Gastroesophageal sphincter (tissue), 4 donors: ENCODE results near the gene TNIP2. TPM values are rescaled to one million over a fixed set of nuclear protein-coding genes. Genes with fewer than 3 reads are reported as not detected.
"Not testable (repeated sequence)": the region's sequence is repeated elsewhere in the genome, so short reads cannot be mapped to it uniquely, and the experiment has no call there.

Experiments
- ATAC-seq: fragments of 150-250 bp; one replicate; pipeline ENCODE4 v1.9.1; 2016; ENCODE audit warnings: mild to moderate bottlenecking, moderate library complexity
- H3K27ac ChIP-seq, 4 donors: fragments of 200-600 bp; sonication (generic) in 3 of 4; 1 replicate in 3 of 4; 2 replicates in 1 of 4; pipeline ENCODE4 v1.5.1; 2016 to 2019
- H3K27me3 ChIP-seq: fragments of 200-600 bp; sonication (generic); one replicate; pipeline ENCODE4 v1.5.1; 2019
- H3K36me3 ChIP-seq, 2 donors: fragments of 200-600 bp; sonication (generic); one replicate each; pipeline ENCODE4 v1.5.1; 2019; ENCODE audit warnings: control low read depth in 1 of 2
- H3K4me1 ChIP-seq, 3 donors: fragments of 200-600 bp; sonication (generic); 1 replicate in 2 of 3; 2 replicates in 1 of 3; pipeline ENCODE4 v1.5.1; 2016 to 2019; ENCODE audit warnings: control low read depth in 2 of 3
- H3K4me3 ChIP-seq, 2 donors: fragments of 200-600 bp; sonication (generic); one replicate each; pipeline ENCODE4 v1.5.1; 2019; ENCODE audit warnings: mild to moderate bottlenecking in 1 of 2, moderate library complexity in 1 of 2
- H3K9me3 ChIP-seq, 3 donors: fragments of 200-600 bp; sonication (generic); one replicate each; pipeline ENCODE4 v1.5.1; 2017 to 2019; ENCODE audit warnings: control low read depth in 2 of 3
- CTCF ChIP-seq, 4 experiments: fragments of 200-600 bp in 2 of 4; fragments of 450-650 bp in 2 of 4; sonication (generic) in 1 of 4; IDR thresholded peaks; one replicate each; pipeline ENCODE4 v1.5.1; 2017 to 2019; ENCODE audit warnings: antibody characterized with exemption in 4 of 4, mild to moderate bottlenecking in 2 of 4, moderate library complexity in 2 of 4
- EP300 ChIP-seq: sonication (generic); formaldehyde crosslinking; IDR thresholded peaks from one replicate; pipeline ENCODE4 v1.6.1; 2017; ENCODE audit warnings: antibody characterized with exemption, mild to moderate bottlenecking
- POLR2A ChIP-seq, 2 donors: fragments of 450-650 bp; IDR thresholded peaks; one replicate each; pipeline ENCODE4 v1.6.1; 2017; ENCODE audit warnings: antibody characterized with exemption in 2 of 2, mild to moderate bottlenecking in 2 of 2, moderate library complexity in 1 of 2
- POLR2AphosphoS5 ChIP-seq: sonication (generic); formaldehyde crosslinking; IDR thresholded peaks from one replicate; pipeline ENCODE4 v1.6.1; 2017; ENCODE audit warnings: antibody characterized with exemption
- WGBS, 2 donors: methylation state at CpG; one replicate each; pipeline ENCODE4 v1.1.5; 2018; ENCODE audit warnings: low coverage in 1 of 2; 5-methylcytosine and 5-hydroxymethylcytosine counted together
- total RNA-seq, 4 donors: library from RNA; depleted of rRNA; stranded (reverse); fragments of >200 nt; gene quantifications; one replicate each; pipeline ENCODE4 v1.1.0, GENCODE V29; 2016

Gene TNIP2
- total RNA-seq, 4 donors from 2014 or later: 54.8 to 74.0 (median 70.4) TPM

DNA sequence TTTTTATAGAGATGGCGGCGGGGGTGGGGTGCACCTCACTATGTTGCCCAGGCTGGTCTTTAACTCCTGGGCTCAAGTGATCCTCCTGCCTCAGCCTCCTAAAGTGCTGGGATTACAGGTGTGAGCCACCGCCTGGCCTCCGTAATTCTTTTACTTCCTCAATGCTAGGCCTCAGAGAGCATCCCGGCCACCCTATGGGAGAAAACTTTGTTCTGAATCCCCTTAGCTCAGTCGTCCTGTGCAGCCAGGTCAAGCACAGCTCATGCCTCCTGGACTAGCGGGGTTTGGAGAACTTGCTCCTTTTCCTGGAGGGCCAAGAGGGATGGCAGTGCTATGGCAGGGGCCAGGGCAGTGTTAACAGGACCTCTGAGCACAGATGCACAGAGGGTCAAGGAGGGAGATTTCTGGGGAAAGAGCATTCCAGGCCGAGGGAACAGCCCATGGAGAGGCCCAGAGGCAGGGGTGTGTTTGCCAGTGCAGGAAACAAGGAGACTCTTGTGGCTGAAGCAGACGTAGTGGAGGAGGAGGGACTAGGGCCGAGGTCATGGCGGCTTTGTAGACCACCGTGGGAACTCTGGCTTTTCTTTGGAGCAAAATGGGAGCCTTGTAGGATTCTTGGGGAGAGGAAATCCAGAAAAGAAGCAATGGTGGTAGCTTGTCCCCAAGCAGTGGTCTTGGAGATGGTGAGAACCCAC is 9.8 kb upstream of the TNIP2 start:
- WGBS, 2 donors: 91% methylated on average over 5 of the region's 12 CpGs
- TF ChIP-seq POLR2A (IDR thresholded peaks at IDR 0.05) (no peak), POLR2AphosphoS5 (no peak), CTCF (IDR thresholded peaks at IDR 0.05) (no peak), EP300 (no peak)
- peaks cover 8% of the 10 kb centered on the region for H3K27me3 ChIP-seq
- no peaks in the 10 kb centered on the region for H3K9me3 ChIP-seq
- no peak overlapping the region for H3K4me3 ChIP-seq
- ATAC-seq: no peak
- H3K36me3 ChIP-seq: no peaks in the 10 kb centered on the region
- peaks cover 0 to 12% (median 0%) of the 10 kb centered on the region in 3 donors for H3K4me1 ChIP-seq
- no peak overlapping the region for H3K27ac ChIP-seq

GRCh38 chr4:2763511-2763967 is 7.4 kb upstream of the TNIP2 start:
- ATAC-seq: peak; percentile 14

DNA sequence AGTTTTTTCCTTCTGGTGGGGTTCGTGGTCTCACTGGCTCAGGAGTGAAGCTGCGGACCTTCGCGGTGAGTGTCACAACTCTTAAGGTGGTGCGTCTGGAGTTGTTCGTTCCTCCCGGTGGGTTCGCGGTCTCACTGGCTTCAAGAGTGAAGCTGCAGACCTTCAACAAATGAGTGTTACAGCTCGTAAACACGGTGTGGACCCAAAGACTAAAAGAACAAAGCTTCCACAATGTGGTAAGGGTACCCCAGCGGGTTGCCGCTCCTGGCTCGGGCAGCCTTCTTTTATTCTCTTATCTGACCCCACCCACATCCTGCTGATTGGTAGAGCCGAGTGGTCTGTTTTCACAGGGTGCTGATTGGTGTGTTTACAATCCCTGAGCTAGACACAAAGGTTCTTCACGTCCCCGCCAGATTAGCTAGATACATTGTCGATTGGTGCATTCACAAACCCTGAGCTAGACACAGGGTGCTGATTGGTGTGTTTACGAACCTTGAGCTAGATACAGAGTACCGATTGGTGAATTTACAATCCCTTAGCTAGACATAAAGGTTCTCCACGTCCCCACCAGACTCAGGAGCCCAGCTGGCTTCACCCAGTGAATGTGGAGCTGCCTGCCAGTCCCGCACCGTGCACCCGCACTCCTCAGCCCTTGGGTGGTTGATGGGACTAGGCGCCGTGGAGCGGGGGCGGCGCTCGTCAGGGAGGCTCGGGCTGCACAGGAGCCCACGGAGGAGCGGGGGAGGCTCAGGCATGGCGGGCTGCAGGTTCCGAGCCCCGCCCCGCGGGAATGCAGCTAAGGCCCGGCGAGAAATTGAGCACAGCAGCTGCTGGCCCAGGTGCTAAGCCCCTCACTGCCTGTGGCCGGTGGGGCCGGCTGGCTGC is 6.6 kb upstream of the TNIP2 start:
- not testable (repeated sequence) for H3K36me3 ChIP-seq, H3K27ac ChIP-seq, H3K9me3 ChIP-seq, H3K4me3 ChIP-seq, ATAC-seq, H3K27me3 ChIP-seq
- peaks cover 0 to 12% (median 0%) of the 10 kb centered on the region in 3 donors for H3K4me1 ChIP-seq
- 93 to 97% methylated on average over 5 to 16 of the region's 42 CpGs for WGBS, 2 donors

More at GRCh38 chr4:2763511-2763967, 7.4 kb upstream of the TNIP2 start:
- no peaks in the 10 kb centered on the region for H3K9me3 ChIP-seq
- no CpG with 5 or more reads among the region's 23 CpGs for WGBS, 2 donors
- TF ChIP-seq EP300 (no peak), POLR2AphosphoS5 (no peak), POLR2A (IDR thresholded peaks at IDR 0.05) (no peak), CTCF (IDR thresholded peaks at IDR 0.05) (no peak)
- H3K4me3 ChIP-seq: peak overlapping the region; percentile 23 to 59
- H3K4me1 ChIP-seq: peaks cover 0 to 12% (median 0%) of the 10 kb centered on the region in 3 donors
- peak overlapping the region in 3 of 4 donors; percentile 69 to 78 (median 70) for H3K27ac ChIP-seq
- peaks cover 8% of the 10 kb centered on the region for H3K27me3 ChIP-seq
- no peaks in the 10 kb centered on the region for H3K36me3 ChIP-seq

GRCh38 chr4:2762048-2762447 is 5.9 kb upstream of the TNIP2 start:
- no peak for ATAC-seq
- Histone ChIP-seq H3K27me3 (no peaks in the 10 kb centered on the region), H3K27ac (no peak overlapping the region), H3K4me1 (peaks cover 0 to 16% (median 0%) of the 10 kb centered on the region in 3 donors), H3K4me3 (no peak overlapping the region), H3K36me3 (no peaks in the 10 kb centered on the region), H3K9me3 (no peaks in the 10 kb centered on the region)
- TF ChIP-seq POLR2A (IDR thresholded peaks at IDR 0.05) (no peak), EP300 (no peak), CTCF (IDR thresholded peaks at IDR 0.05) (no peak), POLR2AphosphoS5 (no peak)
- 89 to 93% methylated on average over 3 of the region's 5 CpGs for WGBS, 2 donors

DNA sequence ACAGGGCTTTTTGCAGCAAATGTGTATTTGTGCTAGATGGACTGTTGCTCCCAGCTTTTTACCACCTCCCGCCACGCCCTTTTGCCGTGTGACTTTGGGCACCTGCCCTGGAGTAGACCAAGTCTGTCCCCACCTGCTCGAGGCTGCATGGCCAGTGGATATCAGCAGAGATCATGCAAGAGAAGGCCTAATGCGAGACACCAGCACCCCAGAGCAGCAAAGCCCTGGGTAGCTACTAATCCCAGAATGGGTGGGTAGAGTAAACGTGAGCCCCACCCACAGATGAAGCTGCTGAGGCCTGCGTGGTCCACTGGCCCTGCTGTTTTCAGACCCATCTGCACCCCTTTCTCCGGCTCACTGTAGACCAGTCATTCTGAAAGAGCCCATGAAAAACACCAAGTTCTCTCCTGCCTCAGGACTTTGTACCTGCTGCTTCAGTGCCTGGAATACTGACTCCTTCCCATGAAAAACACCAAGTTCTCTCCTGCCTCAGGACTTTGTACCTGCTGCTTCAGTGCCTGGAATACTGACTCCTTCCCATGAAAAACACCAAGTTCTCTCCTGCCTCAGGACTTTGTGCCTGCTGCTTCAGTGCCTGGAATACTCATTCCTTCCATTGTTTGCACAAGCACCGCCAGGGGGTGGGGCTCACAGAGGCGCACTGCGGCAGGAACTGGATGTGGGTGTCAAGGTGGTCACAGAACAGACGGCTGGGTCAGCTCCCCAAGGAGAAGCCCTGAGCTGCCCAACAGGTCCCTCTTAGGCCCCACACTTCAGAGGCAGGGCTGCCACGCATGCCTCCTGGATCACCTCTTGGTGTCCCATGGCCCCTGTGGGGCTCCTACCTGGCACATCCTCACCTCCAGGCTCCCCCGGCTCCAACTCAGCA is 5.1 kb upstream of the TNIP2 start:
- H3K27me3 ChIP-seq: no peaks in the 10 kb centered on the region
- no peak for ATAC-seq
- TF ChIP-seq EP300 (no peak), POLR2AphosphoS5 (no peak), CTCF (IDR thresholded peaks at IDR 0.05) (peak in 1 of 4 experiments; percentile 9), POLR2A (IDR thresholded peaks at IDR 0.05) (no peak)
- WGBS, 2 donors: 83 to 100% methylated on average over 1 to 7 of the region's 14 CpGs
- H3K36me3 ChIP-seq: no peaks in the 10 kb centered on the region
- H3K27ac ChIP-seq: no peak overlapping the region
- no peaks in the 10 kb centered on the region for H3K9me3 ChIP-seq
- H3K4me1 ChIP-seq: peaks cover 0 to 23% (median 0%) of the 10 kb centered on the region in 3 donors
- H3K4me3 ChIP-seq: no peak overlapping the region
